ENCODE data around the gene CALCOCO2.

Gene CALCOCO2

DNA sequence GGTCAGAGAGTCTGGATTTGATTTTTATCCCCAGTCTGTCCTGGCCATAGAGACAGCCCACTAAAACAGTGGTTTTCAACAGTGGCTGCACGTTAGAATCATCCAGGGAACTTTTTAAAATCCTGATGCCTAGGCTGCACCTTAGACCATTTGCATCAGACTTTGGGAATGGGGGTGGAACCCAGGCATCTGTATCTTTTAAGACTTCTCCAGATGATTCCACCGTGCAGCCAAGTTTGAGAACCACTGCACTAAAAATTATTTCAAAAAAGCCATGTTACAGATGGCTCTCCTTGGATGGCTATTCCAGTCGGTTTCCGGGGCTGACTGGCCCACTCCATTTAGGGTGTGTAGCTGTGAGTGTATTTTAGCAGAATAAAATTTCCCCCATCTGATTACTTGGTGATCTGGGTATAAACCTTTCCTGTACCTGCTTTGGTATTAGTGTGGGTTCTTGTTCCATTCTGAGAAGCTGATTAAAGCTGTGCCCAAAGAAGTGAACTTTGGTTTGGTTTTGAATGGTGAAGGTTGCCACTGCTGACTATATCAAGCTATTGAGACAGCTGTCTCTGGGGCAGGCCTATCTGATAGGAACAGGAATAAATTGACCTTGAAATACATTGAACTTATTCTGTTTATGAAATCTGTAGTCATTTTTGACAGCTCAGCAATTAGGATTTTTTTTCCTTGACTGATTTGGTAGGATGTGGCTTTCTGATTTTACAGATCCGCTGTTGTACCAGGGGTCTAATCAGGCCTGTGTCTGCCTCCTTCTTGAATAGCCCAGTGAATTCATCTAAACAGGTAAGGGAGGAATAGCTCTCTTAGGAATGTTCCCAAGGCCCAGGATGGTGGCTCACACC is 63.0 kb downstream of the CALCOCO2 start:
- Mint-ChIP-seq H3K36me3 (ENCODE audit: insufficient read depth) (peaks cover 30% of the 10 kb centered on the region), H3K4me3 (peak overlapping the region; percentile 88), H3K27ac (ENCODE audit: low read depth) (peak overlapping the region; percentile 22), H3K4me1 (peaks cover 22% of the 10 kb centered on the region), H3K27me3 (no peaks in the 10 kb centered on the region), H3K9me3 (no peaks in the 10 kb centered on the region)
- ATAC-seq (replicated peaks; ENCODE audit: extremely low read depth, poor library complexity, severe bottlenecking) = no peak
- no peak for DNase-seq (ENCODE audit: low spot score in 2 of 2)

DNA sequence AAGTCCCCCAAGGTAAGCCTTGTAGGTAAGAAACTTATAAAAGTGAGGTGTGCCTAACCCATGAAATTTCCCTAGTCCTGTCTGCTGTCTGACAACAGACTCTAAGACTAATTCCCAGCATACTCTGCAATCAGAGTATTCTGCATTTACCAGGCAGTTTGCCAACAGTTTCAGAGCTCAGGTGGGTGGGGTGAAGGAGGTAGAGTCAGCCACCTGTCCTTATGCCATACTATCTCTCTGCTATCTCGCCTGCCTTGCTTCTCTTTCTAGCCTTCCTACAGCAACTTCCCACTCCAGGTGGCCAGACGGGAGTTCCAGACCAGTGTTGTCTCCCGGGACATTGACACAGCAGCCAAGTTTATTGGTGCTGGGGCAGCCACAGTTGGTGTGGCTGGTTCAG is 64.1 kb downstream of the CALCOCO2 start:
- no peak overlapping the region for H3K4me3 Mint-ChIP-seq
- no peaks in the 10 kb centered on the region for H3K9me3 Mint-ChIP-seq
- no peak for DNase-seq (ENCODE audit: low spot score in 2 of 2)
- H3K27ac Mint-ChIP-seq (ENCODE audit: low read depth) = no peak overlapping the region
- no peak for ATAC-seq (replicated peaks; ENCODE audit: extremely low read depth, poor library complexity, severe bottlenecking)
- peaks cover 22% of the 10 kb centered on the region for H3K4me1 Mint-ChIP-seq
- H3K36me3 Mint-ChIP-seq (ENCODE audit: insufficient read depth) = peaks cover 30% of the 10 kb centered on the region
- H3K27me3 Mint-ChIP-seq = no peaks in the 10 kb centered on the region

DNA sequence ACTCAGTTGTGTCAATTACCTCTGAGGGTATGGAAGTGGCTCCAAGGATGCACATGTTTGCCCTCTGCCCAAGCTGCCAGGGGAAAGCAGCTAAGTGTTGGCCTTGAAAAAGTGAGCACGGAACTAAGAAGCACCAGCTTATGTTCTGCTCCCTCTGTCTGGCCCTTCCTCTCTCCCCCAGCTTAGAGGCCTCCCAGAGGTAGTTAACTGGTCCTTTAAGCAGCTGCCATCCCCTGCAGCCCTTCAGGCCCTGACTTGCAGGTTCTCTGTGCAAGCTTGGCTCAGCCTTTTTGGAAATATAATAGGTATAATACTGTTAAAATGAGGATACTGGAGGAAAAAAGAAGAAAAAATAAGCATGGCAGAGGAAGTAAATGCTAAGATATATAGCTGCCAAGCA is 70.4 kb downstream of the CALCOCO2 start:
- ATAC-seq (replicated peaks; ENCODE audit: extremely low read depth, poor library complexity, severe bottlenecking) = no peak
- Mint-ChIP-seq H3K4me1 (no peaks in the 10 kb centered on the region), H3K27ac (ENCODE audit: low read depth) (no peak overlapping the region), H3K27me3 (no peaks in the 10 kb centered on the region), H3K4me3 (no peak overlapping the region), H3K9me3 (no peaks in the 10 kb centered on the region), H3K36me3 (ENCODE audit: insufficient read depth) (peaks cover 7% of the 10 kb centered on the region)
- no peak for DNase-seq (ENCODE audit: low spot score in 2 of 2)

DNA sequence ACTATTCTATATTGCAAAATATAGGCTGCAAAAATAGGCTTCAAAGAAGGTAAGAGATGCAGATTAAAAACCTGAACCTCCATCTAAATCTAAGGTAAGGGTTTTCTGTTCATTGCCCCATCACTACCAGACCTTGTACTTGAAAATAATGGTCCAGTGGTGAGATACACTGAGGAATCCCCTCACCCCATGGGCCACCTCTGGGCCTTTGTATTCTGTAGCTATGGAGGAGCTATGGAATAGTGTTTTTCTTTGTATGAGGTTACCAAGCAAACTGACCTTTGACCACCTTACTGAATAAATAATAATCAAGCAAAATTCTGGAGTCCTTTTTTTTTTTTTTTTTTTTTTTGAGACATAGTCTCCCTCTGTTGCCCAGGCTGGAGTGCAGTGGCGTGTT is 72.6 kb downstream of the CALCOCO2 start:
- Mint-ChIP-seq H3K4me3 (no peak overlapping the region), H3K4me1 (peaks cover 8% of the 10 kb centered on the region), H3K9me3 (no peaks in the 10 kb centered on the region), H3K27ac (ENCODE audit: low read depth) (no peak overlapping the region), H3K36me3 (ENCODE audit: insufficient read depth) (peaks cover 8% of the 10 kb centered on the region), H3K27me3 (no peaks in the 10 kb centered on the region)
- ATAC-seq (replicated peaks; ENCODE audit: extremely low read depth, poor library complexity, severe bottlenecking) (no peak), DNase-seq (ENCODE audit: low spot score in 2 of 2) (no peak)

DNA sequence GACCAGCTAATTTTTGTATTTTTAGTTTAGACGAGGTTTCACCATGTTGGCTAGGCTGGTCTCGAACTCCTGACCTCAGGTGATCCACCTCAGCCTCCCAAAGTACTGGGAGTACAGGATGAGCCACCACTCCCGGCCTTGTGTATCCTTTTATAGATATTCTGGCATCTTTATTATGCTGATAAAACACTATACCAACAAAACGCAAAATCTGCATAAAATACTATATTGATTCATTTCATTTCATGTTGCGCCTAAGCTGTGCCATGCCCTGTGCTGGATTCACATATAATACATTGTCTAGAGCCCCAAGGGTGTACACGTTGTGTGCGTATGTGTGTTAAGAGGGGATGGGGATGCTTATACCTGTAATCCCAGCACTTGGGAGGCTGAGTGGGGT is 73.6 kb downstream of the CALCOCO2 start:
- H3K9me3 Mint-ChIP-seq = no peaks in the 10 kb centered on the region
- no peaks in the 10 kb centered on the region for H3K27me3 Mint-ChIP-seq
- no peak for DNase-seq (ENCODE audit: low spot score in 2 of 2)
- peaks cover 14% of the 10 kb centered on the region for H3K4me1 Mint-ChIP-seq
- H3K36me3 Mint-ChIP-seq (ENCODE audit: insufficient read depth) = peaks cover 8% of the 10 kb centered on the region
- H3K27ac Mint-ChIP-seq (ENCODE audit: low read depth) = no peak overlapping the region
- no peak for ATAC-seq (replicated peaks; ENCODE audit: extremely low read depth, poor library complexity, severe bottlenecking)
- no peak overlapping the region for H3K4me3 Mint-ChIP-seq

DNA sequence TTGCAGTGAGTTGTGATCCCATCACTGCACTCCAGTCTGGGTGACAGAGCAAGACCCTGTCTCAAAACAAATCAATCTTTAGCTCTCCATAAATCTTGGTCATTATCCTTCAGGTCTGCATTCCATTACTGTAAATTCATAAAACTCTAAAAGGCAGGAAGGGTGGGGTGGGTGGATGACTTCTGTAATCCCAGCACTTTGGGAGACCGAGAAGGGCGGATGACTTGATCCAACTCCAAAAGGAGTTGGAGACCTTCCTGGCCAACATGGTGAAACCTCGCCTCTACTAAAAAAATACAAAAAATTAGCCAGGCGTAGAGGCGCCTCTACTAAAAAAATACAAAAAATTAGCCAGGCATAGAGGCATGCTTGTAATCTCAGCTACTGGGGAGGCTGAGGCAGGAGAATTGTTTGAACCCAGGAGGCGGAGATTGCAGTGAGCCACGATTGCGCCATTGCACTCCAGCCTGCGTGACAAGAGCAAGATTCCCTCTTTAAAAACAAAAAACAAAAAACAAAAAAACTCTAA is 75.2 kb downstream of the CALCOCO2 start:
- DNase-seq (ENCODE audit: low spot score in 2 of 2) (no peak), ATAC-seq (replicated peaks; ENCODE audit: extremely low read depth, poor library complexity, severe bottlenecking) (no peak)
- H3K36me3 Mint-ChIP-seq (ENCODE audit: insufficient read depth) = peaks cover 8% of the 10 kb centered on the region
- no peaks in the 10 kb centered on the region for H3K27me3 Mint-ChIP-seq
- H3K27ac Mint-ChIP-seq (ENCODE audit: low read depth) = no peak overlapping the region
- H3K9me3 Mint-ChIP-seq = no peaks in the 10 kb centered on the region
- H3K4me3 Mint-ChIP-seq = no peak overlapping the region
- H3K4me1 Mint-ChIP-seq = peaks cover 30% of the 10 kb centered on the region

DNA sequence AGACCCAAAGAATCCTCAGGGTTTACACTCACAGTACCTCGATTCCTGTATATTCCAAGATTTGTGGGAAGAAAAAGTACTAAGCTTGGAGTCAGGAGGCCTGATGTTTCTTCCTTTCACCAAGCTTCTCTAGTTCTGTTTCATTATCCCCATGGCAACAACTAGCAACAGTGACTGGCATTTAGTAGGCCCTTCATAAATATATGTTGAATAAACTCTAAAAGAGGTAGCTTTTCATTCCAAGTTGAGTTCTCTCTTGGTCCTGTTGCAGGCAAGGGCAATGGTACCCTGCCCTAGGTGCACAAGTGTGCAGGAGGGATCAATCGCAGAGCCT is 76.8 kb downstream of the CALCOCO2 start:
- Mint-ChIP-seq H3K4me3 (peak overlapping the region; percentile 89), H3K27me3 (no peaks in the 10 kb centered on the region), H3K9me3 (no peaks in the 10 kb centered on the region), H3K4me1 (peaks cover 46% of the 10 kb centered on the region), H3K36me3 (ENCODE audit: insufficient read depth) (peaks cover 20% of the 10 kb centered on the region), H3K27ac (ENCODE audit: low read depth) (peak overlapping the region; percentile 89)
- DNase-seq (ENCODE audit: low spot score in 2 of 2) (no peak), ATAC-seq (replicated peaks; ENCODE audit: extremely low read depth, poor library complexity, severe bottlenecking) (peak; percentile 9)

DNA sequence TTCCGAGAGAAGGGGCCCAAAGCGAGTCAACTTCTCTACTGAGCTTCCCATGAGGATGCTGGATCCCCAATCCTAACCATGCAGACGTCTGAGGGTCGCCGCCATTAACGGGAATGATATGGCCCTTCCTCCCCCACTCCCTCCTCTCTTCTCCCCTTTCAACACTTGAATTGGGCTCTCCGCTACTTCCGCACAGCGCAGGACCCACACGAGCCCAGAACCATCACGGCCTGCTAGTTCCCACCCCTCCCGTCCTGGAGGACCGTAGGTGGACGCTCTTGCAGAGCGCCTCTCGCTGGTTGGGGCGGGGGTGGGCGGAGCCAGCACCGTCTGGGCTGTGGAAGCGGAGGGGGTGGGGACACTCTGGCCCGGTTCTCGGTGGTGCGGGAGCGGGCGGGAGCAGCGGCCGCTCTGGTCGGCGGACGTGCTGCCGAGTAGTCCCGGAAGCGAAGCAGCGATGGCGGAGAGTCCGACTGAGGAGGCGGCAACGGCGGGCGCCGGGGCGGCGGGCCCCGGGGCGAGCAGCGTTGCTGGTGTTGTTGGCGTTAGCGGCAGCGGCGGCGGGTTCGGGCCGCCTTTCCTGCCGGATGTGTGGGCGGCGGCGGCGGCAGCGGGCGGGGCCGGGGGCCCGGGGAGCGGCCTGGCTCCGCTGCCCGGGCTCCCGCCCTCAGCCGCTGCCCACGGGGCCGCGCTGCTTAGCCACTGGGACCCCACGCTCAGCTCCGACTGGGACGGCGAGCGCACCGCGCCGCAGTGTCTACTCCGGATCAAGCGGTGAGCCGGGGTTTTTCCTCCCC is 77.4 kb downstream of the CALCOCO2 start, which contains the start of gene UBE2Z:
TSS of gene UBE2Z (plus strand) at position 361 of the 797 bp plus-strand sequence. CDS start at position 458, 97 bp downstream.
- Mint-ChIP-seq H3K27ac (ENCODE audit: low read depth) (peak within 1 kb of the TSS; percentile 89), H3K36me3 (ENCODE audit: insufficient read depth) (peaks cover 25% of the 10 kb centered on the region), H3K4me1 (peaks cover 52% of the 10 kb centered on the region)

DNA sequence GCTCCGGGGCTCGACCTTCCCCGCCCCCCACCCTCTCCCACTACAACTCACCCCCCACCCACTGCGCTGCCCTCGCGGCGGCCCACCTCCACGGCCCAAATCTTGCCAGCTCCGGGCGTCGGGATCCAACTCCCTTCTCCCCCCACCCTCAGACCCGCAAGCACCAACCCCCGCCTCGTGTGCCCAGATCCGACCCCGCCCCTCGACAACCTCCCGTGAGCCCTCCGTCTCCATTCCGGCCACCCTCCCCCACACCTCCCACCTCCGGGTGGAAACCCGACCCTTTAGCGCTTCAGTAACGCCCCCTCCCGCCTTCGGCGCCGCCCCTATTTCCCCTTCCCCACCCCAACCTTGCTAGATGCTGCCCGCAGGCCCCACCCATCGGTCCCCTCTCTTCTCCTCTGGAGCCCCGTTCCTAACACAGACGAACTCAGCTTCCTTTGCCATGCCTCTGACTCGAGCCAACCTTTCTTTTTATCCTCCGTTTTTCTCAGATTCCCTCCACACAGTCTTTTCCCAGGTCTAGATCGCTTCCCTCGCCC is 78.1 kb downstream of the CALCOCO2 start:
- Mint-ChIP-seq H3K4me1 (peaks cover 58% of the 10 kb centered on the region), H3K36me3 (ENCODE audit: insufficient read depth) (peaks cover 31% of the 10 kb centered on the region), H3K27me3 (no peaks in the 10 kb centered on the region), H3K4me3 (peak overlapping the region; percentile 89), H3K9me3 (no peaks in the 10 kb centered on the region), H3K27ac (ENCODE audit: low read depth) (peak overlapping the region; percentile 89)
- ATAC-seq (replicated peaks; ENCODE audit: extremely low read depth, poor library complexity, severe bottlenecking) = peak; percentile 40
- peak; percentile 54 to 59 for DNase-seq (ENCODE audit: low spot score in 2 of 2)

More for the DNA sequence above, 77.4 kb downstream of the CALCOCO2 start, which contains the start of gene UBE2Z:
- Mint-ChIP-seq H3K27me3 (no peaks in the 10 kb centered on the region), H3K4me3 (peak within 1 kb of the TSS; percentile 89), H3K9me3 (no peaks in the 10 kb centered on the region)
- ATAC-seq (replicated peaks; ENCODE audit: extremely low read depth, poor library complexity, severe bottlenecking) (peak; percentile 89), DNase-seq (ENCODE audit: low spot score in 2 of 2) (peak; percentile 63 to 74)

DNA sequence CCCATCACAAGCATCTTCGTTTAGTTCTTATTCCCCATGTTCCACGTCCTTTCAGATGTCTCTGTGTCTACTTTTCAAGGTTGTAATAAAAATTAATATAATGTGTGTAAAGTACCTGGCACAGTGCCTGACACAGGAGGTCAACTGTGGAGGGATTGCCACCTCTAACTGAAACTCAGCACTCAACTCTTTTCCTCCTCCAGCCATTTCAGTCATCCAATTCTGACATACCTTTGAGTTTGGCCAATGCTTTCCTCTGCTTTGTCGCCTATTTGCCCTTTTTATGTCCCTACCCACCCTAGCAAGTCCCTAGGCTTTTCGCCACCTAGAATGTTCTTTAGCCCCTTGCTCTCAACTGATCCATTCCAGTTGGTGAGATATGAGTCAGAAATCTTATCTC is 78.9 kb downstream of the CALCOCO2 start:
- H3K9me3 Mint-ChIP-seq = no peaks in the 10 kb centered on the region
- peak overlapping the region; percentile 89 for H3K4me3 Mint-ChIP-seq
- peaks cover 67% of the 10 kb centered on the region for H3K4me1 Mint-ChIP-seq
- DNase-seq (ENCODE audit: low spot score in 2 of 2) (no peak), ATAC-seq (replicated peaks; ENCODE audit: extremely low read depth, poor library complexity, severe bottlenecking) (no peak)
- peak overlapping the region; percentile 89 for H3K27ac Mint-ChIP-seq (ENCODE audit: low read depth)
- H3K27me3 Mint-ChIP-seq = no peaks in the 10 kb centered on the region
- peaks cover 36% of the 10 kb centered on the region for H3K36me3 Mint-ChIP-seq (ENCODE audit: insufficient read depth)

DNA sequence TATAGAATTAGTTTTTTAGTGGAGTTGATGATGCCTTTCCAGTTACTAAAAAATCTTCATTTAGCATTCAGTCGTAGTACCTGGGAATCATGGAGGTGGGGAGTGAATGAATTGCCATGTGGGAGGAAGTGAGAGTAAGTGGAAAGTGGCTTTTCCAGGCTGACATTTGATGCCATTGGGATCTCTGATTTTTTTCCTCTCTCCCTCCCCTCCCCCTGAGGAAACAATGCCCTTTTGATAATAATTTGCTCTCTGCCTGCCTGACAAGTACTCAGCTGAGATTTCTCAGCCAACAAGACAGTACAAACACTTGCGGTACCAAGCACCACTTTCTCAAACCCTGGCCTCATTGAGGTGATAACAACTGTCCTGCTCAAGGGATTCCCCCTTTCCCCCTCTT is 79.5 kb downstream of the CALCOCO2 start:
- Mint-ChIP-seq H3K27ac (ENCODE audit: low read depth) (peak overlapping the region; percentile 89), H3K27me3 (no peaks in the 10 kb centered on the region), H3K4me1 (peaks cover 73% of the 10 kb centered on the region), H3K9me3 (no peaks in the 10 kb centered on the region), H3K4me3 (peak overlapping the region; percentile 89), H3K36me3 (ENCODE audit: insufficient read depth) (peaks cover 37% of the 10 kb centered on the region)
- DNase-seq (ENCODE audit: low spot score in 2 of 2) (no peak), ATAC-seq (replicated peaks; ENCODE audit: extremely low read depth, poor library complexity, severe bottlenecking) (no peak)

DNA sequence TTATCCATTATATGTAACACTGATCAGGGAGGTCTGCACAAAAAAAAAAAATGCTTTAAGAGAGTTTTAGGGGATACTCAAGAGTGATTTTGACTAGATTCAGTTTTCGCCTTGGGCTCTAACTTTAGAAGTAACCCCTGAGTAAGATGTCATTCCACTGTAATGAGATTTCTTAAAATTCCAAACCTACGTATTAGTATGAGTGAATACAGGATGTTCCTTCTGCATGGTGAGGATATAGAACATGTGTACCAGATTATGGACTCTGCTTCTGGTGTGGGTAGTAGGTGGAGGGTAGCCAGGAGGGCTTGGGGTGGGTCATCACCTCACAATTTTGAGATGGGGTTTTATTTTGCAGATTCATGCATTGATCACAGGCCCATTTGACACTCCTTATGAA is 81.6 kb downstream of the CALCOCO2 start:
- no peaks in the 10 kb centered on the region for H3K9me3 Mint-ChIP-seq
- no peaks in the 10 kb centered on the region for H3K27me3 Mint-ChIP-seq
- H3K4me3 Mint-ChIP-seq = no peak overlapping the region
- H3K36me3 Mint-ChIP-seq (ENCODE audit: insufficient read depth) = peaks cover 56% of the 10 kb centered on the region
- H3K27ac Mint-ChIP-seq (ENCODE audit: low read depth) = no peak overlapping the region
- H3K4me1 Mint-ChIP-seq = peaks cover 81% of the 10 kb centered on the region
- ATAC-seq (replicated peaks; ENCODE audit: extremely low read depth, poor library complexity, severe bottlenecking) (no peak), DNase-seq (ENCODE audit: low spot score in 2 of 2) (no peak)

All from central memory CD8-positive, alpha-beta T cell (primary cell).